SW480 (cell line): Measurements from ENCODE around the gene CRPPA.
"Not testable (repeated sequence)": the region's sequence is repeated elsewhere in the genome, so short reads cannot be mapped to it uniquely, and the experiment has no call there.

Experiments used
- DNase-seq: peaks from one replicate; pipeline ENCODE4 v3.0.0-alpha.2; 2016; ENCODE audit warnings: low spot score

The CRPPA gene

DNA sequence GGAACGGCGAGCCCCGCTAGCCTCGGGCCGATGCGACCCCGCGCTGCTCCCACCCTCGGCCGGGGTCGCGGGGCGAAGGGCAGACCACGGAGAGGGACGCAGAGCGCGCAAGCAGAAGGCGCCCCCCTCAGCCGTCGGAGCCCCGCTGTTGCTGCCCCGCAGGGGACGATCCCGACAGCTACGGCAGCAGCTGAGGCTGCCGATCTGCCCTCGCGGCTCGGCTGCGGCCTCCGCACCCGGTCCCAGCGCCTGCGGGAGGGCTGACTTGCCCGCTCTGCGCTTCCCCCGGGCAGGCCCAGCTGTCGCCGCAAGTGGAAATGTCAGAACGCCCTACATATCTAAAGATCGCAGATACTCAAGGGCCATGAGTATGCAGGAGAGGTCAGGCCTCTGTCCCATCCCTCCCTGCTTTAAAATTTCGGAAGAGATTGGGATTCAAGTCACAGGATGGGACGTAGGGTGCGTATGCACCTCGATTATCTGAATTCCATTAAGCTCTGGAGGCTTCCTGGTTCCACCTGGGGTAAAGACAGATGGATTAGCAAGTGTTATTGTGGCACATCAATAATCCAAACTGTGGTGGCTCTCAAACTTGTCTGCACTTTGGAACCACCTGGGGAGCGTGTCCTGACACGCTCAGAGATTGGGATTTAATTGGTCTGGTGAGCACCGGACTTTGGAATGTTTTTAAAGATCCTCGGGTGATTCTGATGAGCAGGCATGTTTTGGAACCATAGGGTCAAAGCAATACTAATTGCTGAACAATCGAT is at the start of gene CRPPA:
TSS of gene CRPPA (minus strand) at position 206 of the 770 bp plus-strand sequence. CDS start 216 bp downstream, outside the sequence.
- DNase-seq, result peak; percentile 64

DNA sequence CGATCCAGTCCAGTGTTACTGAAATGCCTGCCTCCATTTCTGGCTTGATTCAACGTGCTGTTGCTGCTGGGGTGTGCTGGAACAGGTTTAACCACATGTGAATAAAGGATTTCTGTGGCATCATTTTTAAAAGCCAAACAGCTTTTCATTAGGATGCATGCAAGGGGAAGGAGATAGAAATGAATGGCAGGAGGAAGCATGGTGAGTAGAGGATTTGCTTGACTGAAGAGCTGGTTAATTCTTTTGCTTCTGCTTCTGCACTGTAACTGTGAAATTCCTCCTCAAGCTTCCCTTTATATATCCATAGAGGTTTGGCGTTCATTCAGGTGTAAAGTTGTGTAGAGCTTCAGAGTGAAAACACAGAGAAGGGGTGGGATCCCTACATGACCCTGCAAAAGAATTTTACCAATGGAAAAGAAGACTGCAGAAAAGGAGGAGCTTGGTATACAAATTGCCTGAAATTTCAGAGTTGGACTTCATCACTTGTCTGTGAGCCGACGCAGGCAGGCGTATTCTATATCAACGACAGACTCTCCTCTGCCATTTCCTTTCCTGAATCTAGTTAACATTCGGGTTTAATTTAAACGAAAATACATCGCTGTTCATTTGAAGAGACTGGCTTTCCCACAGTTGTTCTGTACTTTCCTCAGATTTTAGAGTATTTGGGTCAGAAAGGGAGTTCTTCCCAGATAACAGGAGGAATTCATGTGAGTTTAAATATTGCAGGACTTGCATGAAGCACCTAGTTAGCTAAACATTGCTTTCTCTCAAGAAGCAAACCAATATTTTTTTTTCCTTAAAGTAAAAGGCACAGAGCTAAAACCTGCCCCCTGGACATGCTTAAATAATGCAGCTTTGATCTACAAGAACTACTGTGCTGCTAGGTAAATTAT is 44.4 kb upstream of the CRPPA start, which contains the start of gene SOSTDC1:
TSS of gene SOSTDC1 (minus strand) at position 270 of the 893 bp plus-strand sequence. CDS start at position 200, 70 bp downstream.
- DNase-seq, result peak; percentile 87

DNA sequence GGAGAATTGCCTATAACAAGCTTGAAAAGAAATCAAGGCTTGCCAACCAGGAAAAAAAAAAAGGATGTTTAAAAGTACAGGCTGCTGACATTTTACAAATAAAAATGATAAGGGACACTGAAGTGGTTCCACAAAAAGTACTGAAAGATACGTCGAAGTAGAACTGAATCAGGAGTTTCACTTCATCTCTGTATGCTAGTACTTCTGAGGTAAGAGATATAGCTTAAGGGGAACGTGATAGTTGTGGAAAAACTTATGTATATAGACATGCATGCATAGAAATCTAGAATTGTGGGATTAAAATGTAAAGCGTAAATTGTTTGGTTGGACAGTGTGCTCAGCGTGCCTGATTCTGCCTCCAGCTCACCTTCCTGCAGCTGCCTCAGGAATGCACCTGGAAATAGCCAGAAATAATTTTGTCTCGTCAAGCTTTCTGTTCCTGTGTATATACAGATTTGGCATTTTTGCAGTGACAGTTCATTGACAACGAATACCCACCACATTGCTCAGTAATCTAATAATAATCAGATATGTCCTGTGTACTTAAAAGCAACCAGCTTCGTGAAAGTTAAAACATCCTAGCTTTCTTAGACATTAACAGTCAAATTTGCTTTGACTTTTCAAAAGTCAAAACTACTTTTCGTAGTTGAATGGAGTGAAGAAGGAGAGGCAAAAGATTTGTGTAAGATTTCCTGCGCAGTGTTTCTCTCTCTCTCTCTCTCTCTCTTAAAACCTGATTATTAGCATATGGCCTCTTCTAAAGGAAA is 42.8 kb upstream of the CRPPA start:
- no peak for DNase-seq

DNA sequence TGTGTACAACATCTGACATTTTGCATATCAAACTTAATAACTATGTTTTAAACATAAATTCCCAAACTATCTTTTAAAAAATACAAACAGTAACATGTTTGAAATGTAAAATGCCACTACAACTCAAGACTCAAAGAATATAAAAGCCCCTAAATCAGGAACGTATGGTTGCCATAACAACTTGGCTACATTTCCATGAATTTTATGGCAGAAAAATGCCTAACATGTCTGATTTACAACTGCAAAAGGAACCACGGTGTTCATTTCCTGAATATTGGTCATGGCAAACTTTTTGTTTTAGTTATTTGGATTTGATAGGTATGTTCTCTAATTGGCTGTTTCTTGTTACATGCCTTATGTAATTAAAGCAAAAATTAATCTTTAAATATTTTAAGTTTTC is 42.2 kb upstream of the CRPPA start:
- no peak for DNase-seq

DNA sequence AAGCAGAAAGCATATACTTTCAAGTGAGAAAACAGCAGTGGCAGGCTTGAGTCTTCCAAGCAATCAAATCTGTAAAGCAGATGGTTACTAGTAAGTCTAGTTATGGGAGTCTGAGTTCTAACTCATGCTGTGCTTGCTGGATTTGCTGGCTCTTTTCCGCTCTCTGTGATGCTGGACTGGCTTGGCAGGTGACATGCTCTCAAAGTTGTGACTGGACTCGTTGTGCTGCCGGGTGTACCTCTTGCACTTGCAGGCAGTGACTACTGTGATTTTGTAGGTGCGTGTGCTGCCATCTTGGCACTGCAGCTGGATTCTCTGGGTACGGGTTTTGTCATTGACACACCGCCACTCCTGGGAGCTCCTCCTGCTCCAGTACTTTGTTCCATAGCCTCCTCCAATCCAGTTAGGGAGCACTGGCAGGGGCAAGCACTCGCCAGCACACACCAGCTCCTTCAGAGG is 41.1 kb upstream of the CRPPA start:
- no peak for DNase-seq

DNA sequence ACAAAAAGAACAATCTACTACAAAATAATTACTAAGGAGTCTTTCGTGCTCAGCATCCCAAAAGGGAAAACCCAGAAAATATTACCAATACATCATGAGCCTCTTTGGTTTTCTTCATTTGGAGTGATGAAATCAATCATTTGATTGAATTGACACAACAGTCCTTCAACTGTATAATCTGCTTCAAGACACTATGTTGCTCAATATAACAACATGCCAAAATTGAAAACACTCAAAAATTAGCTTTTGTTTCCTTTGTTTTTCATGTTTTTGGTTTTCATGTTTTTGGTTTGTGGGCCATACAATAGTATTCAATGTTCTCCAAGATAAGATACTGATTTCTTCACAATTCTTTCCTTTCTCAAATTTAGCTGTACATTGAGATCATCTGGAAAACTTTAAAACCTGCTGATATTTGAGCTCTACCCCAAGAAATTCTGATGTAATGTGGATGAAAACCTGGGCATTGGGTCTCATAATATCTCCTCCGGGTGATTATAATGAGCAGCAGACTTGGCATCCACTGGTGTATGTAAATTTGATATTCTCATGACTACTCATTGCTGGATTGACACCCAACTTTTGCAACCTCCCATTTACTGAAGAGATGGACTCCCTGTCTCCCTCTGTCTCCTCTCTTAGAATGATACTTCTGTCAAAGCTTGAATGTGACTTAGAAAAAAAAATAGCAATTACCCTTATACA is 39.6 kb upstream of the CRPPA start:
- no peak for DNase-seq

DNA sequence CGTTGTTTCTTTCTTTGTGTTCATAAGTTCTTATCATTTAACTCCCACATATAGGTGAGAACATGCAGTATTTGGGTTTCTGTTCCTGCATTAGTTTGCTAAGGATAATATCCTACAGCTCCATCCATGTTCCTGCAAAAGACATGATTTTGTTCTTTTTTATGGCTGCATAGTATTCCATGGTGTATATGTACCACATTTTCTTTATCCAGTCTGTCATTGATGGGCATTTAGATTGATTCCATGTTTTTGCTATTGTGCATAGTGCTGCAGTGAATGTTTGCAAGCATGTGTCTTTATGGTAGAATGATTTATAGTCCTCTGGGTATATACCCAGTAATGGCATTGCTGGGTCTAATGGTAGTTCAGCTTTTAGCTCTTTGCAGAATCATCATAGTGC is 35.0 kb upstream of the CRPPA start:
- not testable (repeated sequence) for DNase-seq

DNA sequence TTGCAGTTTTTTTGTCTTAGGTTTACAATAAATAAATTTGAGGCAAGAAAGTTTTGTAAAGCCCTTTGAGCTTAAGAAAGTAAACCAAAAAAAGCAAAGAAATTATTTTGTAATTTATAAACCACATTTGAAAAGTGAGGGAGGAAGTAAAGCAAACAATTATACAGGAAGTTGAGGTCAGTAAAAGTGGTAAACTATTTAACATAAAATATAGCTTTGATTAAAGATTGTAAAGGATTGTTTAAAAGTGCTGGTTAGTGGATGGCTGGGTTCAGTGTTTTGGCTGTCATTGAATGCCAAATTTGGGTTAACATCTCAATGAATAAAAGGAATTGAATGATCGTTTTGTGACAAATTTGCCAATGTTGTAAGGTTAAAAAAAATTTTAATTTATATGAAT is 34.3 kb upstream of the CRPPA start:
- no peak for DNase-seq

DNA sequence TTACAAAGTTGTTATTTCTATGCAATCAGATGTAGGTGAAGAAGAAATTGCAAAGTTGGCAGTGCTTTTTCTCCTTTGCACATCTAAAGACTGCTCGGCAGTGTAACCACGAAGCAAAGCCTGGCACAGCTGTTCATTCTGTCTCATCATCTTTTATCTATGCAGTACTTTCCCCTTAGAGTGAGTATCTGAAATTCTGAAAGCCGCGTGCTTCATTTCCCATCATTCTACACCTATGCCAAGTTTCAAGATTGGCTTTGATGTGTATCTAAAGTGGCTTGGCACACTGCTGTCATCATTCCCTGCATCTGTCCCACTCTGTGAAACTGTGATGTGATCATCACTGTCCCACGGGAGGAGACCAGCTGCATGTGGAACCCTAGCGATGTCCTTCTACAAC is 29.0 kb upstream of the CRPPA start:
- no peak for DNase-seq

DNA sequence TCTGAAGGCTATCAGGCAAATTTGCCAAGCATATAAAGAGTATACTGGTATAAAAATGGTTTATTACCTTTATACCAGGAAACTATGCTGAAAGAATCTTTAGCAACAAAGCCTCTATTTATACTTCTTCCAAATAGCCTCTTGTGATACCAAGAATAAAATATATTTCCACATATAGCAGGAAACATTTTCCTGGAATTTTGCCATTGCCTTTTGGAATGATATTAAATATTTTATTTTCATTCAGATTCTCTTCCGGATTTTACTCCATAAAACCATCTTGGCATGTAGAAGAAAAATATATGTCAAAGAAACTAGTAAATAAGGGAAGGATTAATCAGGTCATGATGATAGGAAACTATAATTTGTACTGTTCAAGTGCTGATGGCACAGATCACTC is 26.5 kb upstream of the CRPPA start:
- no peak for DNase-seq

DNA sequence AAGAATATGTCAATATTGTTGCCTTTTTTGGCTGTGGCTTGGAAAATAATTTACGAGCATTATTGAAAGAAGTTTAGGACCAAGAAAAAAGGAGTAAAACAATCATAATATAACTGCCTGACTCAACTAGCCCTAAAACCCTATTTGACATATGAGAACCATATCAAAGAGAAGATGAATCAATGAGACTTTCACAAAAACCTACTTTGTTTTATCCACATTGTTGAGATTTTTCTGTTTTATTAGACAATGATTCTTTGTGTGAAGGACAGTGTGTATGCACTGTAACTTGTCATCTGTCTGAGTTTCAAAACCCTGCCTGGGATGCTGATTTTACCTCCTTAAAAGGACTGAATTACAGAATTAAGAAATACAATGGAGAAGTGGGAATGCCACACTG is 25.2 kb upstream of the CRPPA start:
- no peak for DNase-seq

DNA sequence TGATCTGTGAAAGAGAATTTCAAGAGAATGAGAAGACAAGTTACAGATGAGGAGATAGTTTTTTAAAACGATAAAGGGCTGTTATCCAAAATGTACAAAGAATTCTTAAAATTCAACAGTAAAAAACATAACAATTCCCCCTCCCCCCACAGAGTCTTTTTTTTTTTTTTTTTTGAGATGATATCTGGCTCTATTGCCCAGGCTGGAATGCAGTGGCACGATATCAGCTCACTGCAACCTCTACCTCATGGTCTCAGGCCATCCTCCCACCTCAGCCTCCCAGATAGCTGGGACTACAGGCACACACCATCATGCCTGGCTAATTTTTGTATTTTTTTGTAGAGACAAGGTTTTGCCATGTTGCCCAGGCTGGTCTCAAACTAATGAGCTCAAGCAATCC is 22.5 kb upstream of the CRPPA start:
- DNase-seq, result not testable (repeated sequence)

DNA sequence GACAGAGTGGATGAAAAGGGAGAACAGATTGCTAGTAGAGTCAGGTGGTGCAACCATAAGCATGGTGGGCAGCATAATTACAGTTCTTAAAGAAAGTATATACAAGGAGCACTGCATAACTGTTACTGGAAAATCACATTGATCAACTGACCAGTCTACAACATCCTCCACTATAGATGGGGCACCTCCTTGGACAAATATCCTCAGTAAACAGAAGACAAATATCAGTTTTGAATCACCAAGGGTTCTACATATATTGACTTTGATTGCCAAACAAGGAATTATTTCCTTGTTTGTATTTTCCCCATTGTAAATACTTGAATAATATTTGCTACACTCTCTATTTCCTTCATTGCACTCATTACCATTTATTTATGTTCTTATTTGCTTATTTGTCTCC is 17.6 kb upstream of the CRPPA start:
- DNase-seq, result no peak

DNA sequence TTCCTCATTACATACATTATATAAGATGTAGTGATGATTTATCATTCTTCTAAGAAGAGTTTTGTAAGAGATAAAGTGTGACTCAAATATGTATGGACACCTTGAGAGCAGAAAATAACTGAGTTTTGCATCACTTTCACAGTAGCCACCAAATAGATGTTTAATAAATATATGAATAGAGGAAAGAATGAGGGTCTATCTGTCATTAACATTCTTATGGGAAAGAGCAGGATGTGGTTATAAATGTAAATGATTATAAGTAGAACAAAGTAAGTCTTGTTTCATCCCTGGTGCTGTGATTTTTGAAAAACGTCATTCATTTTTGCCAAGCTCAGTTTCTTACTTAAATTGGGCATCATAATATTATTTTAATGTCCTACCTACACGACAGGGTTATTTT is 15.0 kb upstream of the CRPPA start:
- DNase-seq, result no peak

DNA sequence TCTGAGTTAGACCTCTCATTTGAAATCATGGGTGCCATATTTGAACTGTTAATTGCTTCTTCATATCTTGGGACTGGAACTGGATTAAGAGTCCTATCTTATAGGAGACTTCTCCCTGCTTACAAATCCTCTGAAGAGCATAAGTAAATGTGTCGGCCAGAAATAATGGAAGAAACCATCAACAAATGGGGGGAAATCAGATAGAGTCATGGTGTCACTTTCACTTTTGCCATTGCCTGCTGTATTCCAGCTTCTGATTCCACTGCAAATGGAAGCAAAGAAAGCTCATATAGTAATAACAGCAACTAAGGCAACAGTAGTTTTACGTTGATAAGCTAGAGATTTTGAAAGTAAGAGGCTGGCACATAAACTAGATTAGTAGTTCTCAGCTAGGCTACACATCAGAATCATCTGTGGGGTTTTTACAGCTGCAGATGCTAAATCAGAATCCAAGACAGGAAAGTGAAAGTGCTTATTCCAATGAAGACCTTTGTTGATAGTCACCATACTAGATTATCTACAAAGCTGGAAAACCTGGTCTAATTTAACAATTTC is 12.3 kb upstream of the CRPPA start:
- DNase-seq, result no peak

DNA sequence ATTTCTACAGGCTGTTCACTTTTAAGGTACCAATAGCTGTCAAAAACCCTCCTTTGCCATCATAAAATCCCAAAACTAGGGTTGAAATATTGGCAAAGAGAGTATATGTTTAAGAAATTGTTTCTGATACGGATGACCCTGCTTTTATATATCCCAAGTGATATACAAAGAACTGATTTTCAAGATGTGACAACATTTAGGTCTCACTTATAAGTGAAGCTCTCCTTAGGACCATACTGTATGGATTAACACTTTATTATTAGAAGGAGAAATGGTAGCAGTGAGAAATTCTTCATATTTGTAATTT is 11.0 kb upstream of the CRPPA start:
- DNase-seq, result no peak

DNA sequence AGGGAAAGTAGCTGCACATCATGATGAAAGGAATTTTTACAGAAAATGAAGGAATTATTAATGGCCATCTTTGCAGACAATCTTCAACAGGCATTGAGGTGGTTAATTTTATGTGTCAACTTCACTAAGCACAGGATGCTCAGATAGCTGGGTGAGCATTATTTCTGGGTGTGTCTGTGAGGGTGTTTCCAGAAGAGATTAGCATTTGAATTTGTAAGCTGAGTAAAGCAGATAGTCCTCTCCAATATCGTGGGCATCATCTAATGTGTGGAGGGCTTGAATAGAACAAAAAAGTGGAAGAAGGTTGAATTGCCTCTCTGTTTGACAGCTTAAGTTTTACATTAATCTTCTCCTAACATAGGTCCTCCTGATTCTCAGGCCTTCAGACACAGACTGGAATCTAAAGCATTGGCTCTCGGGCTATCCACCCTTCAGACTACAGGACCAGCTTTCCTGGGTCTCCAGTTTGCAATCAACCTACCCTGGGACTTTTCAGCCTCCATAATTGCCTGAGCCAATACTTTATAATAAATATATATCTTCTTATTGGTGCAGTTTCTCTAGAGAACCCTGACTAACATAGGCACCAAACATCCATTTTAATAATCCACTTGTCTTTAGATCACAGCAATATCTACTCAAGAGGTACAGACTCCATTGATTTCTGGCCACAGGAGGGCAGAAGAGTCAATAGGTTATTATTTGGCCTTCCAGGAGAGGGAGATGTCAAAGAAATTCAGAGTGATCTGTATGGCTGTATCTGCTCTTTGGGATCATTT is 10.5 kb upstream of the CRPPA start:
- peak; percentile 78 for DNase-seq

DNA sequence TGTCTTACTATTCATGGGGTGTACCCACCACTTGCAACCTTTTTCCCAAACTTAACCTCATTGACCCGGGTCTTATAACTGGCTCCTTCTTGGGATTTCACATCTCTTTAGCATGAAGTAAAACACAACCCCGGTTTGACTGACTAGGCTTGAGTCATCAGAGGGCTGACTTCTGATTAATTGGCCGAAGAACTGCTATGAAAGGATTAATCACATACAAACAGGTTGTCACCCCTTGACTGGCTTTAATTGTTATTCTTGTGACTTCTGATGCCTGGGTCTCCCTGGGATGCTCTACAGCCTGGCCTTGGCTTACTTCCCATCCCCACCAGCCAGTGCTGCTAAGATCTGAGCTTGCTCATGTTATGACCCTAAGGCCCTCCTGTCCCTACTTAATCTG is 8.8 kb upstream of the CRPPA start:
- DNase-seq, result no peak

DNA sequence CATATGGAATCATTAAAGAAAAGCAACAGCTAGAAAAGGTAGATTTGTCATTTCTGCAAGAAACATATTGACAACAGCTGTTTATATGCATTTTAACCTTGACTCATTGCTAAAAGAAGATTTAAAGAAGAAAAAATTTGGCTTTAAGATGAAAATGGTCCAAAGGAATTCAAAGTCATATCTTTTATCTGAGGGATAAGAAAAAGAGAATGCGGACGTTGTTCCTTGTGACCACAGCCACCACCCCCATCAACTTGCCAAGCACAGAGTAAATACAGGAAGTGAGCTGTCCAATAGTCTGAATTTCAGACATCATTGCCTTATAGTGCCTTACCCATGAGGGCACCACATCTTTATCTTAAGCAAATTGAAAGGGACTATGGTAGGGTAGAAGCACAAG is 7.3 kb upstream of the CRPPA start:
- no peak for DNase-seq

DNA sequence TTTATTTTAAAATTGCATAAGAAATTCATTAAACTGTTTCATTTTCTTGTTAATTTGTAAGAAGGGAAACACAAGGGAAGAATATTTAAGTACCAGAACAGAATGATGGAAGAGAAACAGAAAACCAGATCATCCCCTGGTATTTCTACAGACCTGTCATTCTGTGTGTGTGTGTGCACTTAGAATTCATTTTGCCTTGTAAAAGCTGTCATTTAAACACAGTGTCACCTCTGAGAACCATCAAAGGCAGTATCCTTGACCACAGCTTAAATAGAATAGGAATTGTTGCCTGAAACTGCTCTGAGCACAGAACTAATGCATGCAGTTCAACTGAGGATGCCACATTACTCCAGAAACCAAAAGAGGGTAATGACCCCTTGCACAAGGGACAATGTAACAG is 6.8 kb upstream of the CRPPA start:
- no peak for DNase-seq

DNA sequence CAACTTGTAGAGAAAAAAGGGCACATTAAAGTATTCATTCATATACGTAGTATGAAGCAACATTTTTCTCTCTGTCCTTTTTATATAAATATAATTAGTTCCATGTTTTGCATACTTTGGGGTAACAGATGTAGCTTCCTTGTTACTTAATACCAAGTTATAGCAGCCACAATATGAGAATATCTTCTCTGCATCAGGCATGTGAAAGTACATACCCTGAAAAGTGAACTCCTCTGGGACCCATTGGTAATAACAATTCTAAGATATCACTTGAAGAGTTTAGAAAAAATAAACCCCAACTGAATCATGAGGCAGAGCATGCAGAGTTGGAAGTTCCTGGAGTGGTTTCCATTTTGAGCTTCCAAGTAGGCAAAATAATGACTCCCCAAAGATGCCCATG is 2.4 kb upstream of the CRPPA start:
- no peak for DNase-seq
